OCI-LY1 (cell line): ENCODE measurements around the gene ZNF718.

ENCODE experiments used
- CTCF ChIP-seq: fragments of 200-600 bp; sonication (generic), shearing (Covaris generic); IDR thresholded peaks from 2 replicates; pipeline ENCODE4 v1.5.1; 2017; ENCODE audit warnings: mild to moderate bottlenecking, antibody characterized with exemption, low read length, moderate library complexity, mixed read lengths
- EZH2 ChIP-seq: fragments of 200-600 bp; sonication (generic), shearing (Covaris generic); IDR thresholded peaks from 2 replicates; pipeline ENCODE4 v1.8.0; 2017; ENCODE audit warnings: borderline replicate concordance, mixed run types, mild to moderate bottlenecking, antibody characterized with exemption, low read length, moderate library complexity, mixed read lengths

GRCh38 chr4:121408-122084, 2.8 kb upstream of the ZNF718 start:
- TF ChIP-seq CTCF (no peak), EZH2 (no peak)
